ENCODE data around the gene MAP2K7. TPM values are rescaled to one million over a fixed set of nuclear protein-coding genes. Genes with fewer than 3 reads are reported as not detected.
A peak's percentile ranks its signal among the peaks of the same experiment; 100 is the strongest.
"Not testable (repeated sequence)": the region's sequence is repeated elsewhere in the genome, so short reads cannot be mapped to it uniquely, and the experiment has no call there.

The MAP2K7 gene
- total RNA-seq, 4 donors from 2014 or later: 11.1 to 31.2 (median 20.9) TPM

DNA sequence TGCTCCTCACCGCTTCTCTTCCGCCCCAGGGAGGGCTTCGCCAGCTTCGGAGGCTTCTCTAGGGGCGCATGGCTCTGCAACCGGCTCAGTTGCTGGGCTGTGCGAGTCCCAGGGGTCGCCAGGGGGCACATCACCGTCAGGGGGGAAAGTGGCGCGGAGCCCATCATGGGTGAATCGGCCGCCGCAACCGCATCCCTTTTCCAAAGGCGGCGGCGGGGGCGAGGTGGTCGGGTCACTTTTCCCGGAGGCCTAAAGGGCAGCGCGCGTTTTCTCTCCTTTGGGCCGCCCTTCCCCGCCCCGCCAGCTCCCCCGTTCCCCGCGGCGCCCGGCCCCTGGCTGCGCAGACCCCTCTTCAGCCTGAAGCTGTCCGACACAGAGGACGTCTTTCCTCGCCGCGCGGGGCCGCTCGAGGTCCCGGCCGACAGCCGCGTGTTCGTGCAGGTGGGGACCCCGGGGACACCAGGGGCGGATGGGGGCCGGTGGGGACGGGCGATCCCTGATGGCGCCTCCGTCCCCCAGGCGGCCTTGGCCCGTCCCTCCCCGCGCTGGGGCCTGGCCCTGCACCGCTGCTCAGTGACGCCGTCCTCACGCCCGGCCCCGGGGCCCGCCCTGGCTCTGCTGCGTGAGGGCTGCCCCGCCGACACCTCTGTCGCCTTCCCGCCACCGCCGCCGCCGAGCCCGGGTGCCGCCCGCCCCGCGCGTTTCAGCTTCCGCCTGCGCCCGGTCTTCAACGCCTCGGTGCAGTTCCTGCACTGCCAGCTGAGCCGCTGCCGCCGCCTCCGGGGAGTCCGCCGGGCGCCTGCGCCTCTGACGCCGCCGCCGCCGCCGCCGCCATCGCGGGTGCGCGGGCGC is 12.7 kb downstream of the MAP2K7 start:
- no peak for DNase-seq (ENCODE audit: low spot score in 2 of 2)
- Histone ChIP-seq H3K4me3 (peak overlapping the region in 1 of 4 donors; percentile 35), H3K27me3 (peaks cover 0 to 48% of the 10 kb centered on the region in 2 donors), H3K27ac (no peak overlapping the region), H3K9me3 (no peaks in the 10 kb centered on the region), H3K4me1 (peaks cover 0 to 50% (median 21%) of the 10 kb centered on the region in 4 donors), H3K36me3 (peaks cover 0 to 29% (median 8%) of the 10 kb centered on the region in 3 donors)
- TF ChIP-seq, protein P1, sequence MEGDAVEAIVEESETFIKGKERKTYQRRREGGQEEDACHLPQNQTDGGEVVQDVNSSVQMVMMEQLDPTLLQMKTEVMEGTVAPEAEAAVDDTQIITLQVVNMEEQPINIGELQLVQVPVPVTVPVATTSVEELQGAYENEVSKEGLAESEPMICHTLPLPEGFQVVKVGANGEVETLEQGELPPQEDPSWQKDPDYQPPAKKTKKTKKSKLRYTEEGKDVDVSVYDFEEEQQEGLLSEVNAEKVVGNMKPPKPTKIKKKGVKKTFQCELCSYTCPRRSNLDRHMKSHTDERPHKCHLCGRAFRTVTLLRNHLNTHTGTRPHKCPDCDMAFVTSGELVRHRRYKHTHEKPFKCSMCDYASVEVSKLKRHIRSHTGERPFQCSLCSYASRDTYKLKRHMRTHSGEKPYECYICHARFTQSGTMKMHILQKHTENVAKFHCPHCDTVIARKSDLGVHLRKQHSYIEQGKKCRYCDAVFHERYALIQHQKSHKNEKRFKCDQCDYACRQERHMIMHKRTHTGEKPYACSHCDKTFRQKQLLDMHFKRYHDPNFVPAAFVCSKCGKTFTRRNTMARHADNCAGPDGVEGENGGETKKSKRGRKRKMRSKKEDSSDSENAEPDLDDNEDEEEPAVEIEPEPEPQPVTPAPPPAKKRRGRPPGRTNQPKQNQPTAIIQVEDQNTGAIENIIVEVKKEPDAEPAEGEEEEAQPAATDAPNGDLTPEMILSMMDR (IDR thresholded peaks at IDR 0.05): no peak
- no peak for TF ChIP-seq POLR2A (IDR thresholded peaks at IDR 0.05)
- 0 to 1% methylated on average over 25 to 76 of the region's 104 CpGs for WGBS, 2 donors

DNA sequence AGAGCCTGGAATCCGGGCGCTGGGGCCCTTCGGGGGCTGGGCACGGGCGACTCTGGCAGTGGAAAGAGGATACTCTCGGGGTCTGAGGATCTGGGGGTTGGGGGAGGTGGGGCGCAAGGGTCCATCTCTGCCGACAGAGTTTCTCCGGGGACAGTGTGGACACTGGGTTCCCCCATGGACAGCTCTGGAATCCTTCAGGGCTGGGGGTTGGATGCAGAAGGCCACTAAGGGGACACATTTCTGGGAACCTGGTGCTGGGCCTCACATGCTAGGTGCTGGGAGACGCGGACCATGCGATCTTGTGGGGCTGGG is 13.2 kb downstream of the MAP2K7 start:
- Histone ChIP-seq H3K27ac (no peak overlapping the region), H3K9me3 (no peaks in the 10 kb centered on the region), H3K4me1 (peaks cover 0 to 55% (median 27%) of the 10 kb centered on the region in 4 donors), H3K4me3 (peak overlapping the region in 1 of 4 donors; percentile 35), H3K36me3 (peaks cover 0 to 26% (median 5%) of the 10 kb centered on the region in 3 donors), H3K27me3 (peaks cover 0 to 48% of the 10 kb centered on the region in 2 donors)
- TF ChIP-seq EP300 (IDR thresholded peaks at IDR 0.05): no peak
- TF ChIP-seq, protein P1 (IDR thresholded peaks at IDR 0.05): no peak
- no peak for TF ChIP-seq POLR2A (IDR thresholded peaks at IDR 0.05)
- no peak for DNase-seq (ENCODE audit: low spot score in 2 of 2)
- 5 to 12% methylated on average over 4 to 11 of the region's 12 CpGs for WGBS, 2 donors

DNA sequence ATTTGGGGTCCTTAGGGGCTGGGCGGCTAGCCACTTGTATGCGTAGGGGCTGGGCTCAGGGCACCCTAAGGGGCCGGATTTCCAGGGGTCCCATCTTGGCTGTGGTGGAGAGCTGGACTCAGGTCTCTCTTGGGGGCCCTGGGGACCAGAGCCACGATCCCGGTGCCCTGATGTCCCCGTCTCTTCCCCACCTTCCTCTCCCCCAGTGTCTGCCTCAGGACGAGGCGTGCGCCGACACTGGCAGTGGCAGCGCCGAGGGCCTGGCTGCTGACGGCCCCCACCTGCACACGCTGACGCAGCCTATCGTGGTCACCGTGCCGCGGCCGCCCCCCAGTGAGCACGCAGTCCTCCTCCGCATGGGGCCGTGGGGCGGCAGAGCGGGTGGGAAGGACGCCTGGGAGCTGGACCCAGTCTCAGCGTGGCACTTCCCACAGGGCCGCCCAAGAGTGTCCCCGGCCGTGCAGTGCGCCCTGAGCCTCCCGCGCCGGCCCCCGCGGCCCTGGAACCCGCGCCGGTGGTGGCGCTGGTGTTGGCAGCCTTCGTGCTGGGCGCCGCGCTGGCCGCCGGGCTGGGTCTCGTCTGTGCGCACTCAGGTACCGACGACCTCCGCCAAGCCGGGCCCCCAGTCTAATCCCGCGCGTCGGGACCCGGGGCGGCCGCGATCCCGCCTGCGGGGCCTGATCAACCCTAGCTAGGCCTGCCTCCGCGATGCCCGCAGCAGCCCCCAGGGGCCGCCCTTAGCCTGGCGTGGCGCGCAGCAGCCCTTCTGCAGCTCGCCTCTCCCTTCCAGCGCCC is 13.8 kb downstream of the MAP2K7 start:
- TF ChIP-seq POLR2A (IDR thresholded peaks at IDR 0.05) (no peak), EP300 (IDR thresholded peaks at IDR 0.05) (no peak)
- TF ChIP-seq, protein P1 (IDR thresholded peaks at IDR 0.05): peak; percentile 14 to 43 (median 30)
- peak overlapping the region in 2 of 4 donors; percentile 18 to 25 for H3K4me3 ChIP-seq
- H3K36me3 ChIP-seq: peaks cover 0 to 26% (median 0%) of the 10 kb centered on the region in 3 donors
- H3K9me3 ChIP-seq: no peaks in the 10 kb centered on the region
- 1 to 2% methylated on average over 25 to 43 of the region's 71 CpGs for WGBS, 2 donors
- H3K27me3 ChIP-seq: peaks cover 0 to 48% of the 10 kb centered on the region in 2 donors
- no peak overlapping the region for H3K27ac ChIP-seq
- H3K4me1 ChIP-seq: peaks cover 0 to 61% (median 29%) of the 10 kb centered on the region in 4 donors
- no peak for DNase-seq (ENCODE audit: low spot score in 2 of 2)

DNA sequence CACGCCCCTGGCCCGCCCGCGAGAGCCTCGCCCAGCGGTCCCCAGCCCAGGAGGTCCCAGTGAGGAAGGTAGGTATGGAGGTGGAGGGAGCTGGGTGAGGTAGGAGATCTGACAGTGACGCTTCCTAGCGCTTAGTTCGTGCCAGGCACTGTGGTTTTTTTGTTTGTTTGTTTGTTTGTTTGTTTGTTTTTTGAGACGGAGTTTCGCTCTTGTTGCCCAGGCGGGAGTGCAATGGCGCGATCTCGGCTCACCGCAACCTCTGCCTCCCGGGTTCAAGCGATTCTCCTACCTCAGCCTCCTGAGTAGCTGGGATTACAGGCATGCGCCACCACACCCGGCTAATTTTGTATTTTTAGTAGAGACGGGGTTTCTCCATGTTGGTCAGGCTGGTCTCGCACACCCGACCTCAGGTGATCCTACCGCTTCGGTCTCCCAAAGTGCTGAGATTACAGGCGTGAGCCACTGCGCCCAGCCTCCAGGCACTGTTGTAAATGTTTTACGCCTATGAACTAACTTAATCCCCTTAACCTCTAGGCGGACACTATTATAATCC is 14.5 kb downstream of the MAP2K7 start:
- peaks cover 0 to 48% of the 10 kb centered on the region in 2 donors for H3K27me3 ChIP-seq

DNA sequence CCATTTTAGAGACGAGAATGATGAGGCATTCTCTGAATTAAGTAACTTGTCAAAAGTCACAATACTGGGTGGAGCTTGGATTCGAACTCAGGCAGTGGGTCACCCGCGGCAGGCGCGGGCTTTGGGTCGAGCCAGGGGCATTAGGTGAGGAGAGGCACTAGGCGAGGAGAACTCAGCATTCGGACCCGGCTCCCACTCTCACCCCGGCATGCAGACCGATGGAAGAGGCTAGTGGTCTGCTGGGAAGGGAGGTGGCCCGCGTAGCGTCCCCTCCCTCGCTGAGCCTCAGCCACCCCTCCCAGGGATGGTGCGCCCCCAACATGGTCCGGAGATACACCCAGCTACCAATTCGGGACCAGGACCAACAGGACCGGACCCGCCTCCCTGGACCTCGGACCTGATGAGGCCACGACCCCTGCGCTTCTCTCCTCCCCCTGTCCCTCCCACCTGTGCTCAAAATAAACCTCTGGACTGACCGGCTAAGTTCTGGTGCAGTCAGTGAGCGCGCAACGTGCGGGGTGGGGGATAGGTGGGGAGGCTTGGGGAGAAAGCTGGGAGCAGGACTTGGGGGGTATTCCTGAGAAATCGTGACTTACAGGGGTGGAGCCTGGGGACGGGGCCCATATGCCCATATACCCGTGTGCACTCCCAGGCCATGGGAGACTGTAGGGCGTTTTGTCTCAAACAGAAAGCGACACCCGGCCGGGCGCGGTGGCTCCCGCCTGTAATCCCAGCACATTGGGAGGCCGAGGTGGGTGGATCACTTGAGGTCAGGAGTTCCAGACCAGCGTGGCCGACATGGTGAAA is 15.1 kb downstream of the MAP2K7 start:
- no peak for DNase-seq (ENCODE audit: low spot score in 2 of 2)
- 44 to 70% methylated on average over 29 to 42 of the region's 42 CpGs for WGBS, 2 donors
- no peak for TF ChIP-seq POLR2A (IDR thresholded peaks at IDR 0.05)
- TF ChIP-seq, protein P1 (IDR thresholded peaks at IDR 0.05): no peak
- TF ChIP-seq EP300 (IDR thresholded peaks at IDR 0.05): no peak
- H3K9me3 ChIP-seq: no peaks in the 10 kb centered on the region
- no peak overlapping the region for H3K27ac ChIP-seq
- peaks cover 0 to 69% (median 29%) of the 10 kb centered on the region in 4 donors for H3K4me1 ChIP-seq
- H3K27me3 ChIP-seq: peaks cover 0 to 48% of the 10 kb centered on the region in 2 donors
- peaks cover 0 to 23% (median 0%) of the 10 kb centered on the region in 3 donors for H3K36me3 ChIP-seq
- no peak overlapping the region for H3K4me3 ChIP-seq

More for the DNA sequence above, 14.5 kb downstream of the MAP2K7 start:
- peaks cover 0 to 26% (median 0%) of the 10 kb centered on the region in 3 donors for H3K36me3 ChIP-seq
- H3K27ac ChIP-seq; H3K9me3 ChIP-seq; DNase-seq (ENCODE audit: low spot score in 2 of 2): not testable (repeated sequence)
- peak overlapping the region in 2 of 4 donors; percentile 18 to 25 for H3K4me3 ChIP-seq
- 36 to 37% methylated on average over 28 to 29 of the region's 29 CpGs for WGBS, 2 donors
- H3K4me1 ChIP-seq: peaks cover 0 to 65% (median 29%) of the 10 kb centered on the region in 4 donors
